GM19324 (cell line): ENCODE results near the gene DEGS1.

Experiments used
- ATAC-seq: cut with Tn5 transposase; IDR thresholded peaks from one replicate; pipeline ENCODE4 v1.9.1; 2021; ENCODE audit warnings: mild to moderate bottlenecking, moderate library complexity; ENCODE audit not compliant: unreplicated experiment, low FRiP score

DEGS1 gene

DNA sequence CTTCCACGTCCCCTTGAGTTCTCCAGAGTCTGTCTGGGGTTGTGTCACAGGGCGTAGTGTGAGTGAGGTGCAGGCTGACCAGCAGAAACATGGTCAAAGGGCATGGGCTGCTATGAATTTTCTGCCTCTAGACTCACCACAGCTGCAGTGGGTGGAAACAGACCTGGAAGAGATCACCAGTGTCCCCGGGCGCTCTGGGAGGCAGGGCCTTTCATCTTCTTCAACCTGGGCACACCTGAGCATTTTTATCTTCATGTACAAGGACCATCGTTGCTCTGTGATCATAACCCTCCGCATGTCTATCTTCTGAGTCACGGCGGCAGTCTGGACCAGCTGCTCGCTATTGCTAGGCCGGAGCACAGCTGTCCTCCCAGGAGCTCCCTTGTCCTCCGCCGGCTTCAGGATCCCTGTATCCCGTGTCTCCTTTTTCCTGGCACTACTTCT, 29.6 kb downstream of the DEGS1 start:
- ATAC-seq: no peak

DNA sequence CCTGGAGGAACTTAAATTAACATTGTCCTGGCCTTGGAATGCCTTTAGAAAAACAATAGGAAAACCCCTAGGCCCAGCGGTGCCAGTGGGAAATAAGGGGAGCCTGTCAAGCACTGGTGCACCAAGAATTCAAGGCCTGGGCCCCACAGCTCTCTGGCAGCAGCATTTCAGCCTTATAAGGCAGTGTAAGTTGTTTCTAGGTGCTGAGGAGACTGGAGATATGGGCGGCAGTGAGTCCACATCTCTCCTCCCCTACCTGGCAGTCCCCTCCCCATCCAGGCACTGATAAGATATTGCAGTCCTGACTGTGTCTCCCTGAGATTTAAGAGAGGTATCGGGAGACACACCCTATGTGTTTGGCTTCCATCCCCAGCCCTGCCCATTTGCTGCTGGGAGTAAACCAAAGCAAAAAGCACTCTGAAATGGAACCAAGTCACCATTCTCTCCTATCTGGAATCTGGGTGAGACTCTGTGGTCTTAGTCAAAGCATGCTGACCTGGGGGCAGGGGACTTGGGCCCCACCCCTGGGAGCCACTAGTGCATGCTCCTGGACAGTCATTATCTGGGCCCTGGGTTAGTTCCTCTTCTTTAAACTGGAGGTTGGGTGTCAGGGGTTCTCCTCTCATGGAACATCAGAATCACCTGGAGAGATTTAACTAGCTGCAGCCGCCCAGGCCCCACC, 30.5 kb downstream of the DEGS1 start:
- ATAC-seq: no peak

DNA sequence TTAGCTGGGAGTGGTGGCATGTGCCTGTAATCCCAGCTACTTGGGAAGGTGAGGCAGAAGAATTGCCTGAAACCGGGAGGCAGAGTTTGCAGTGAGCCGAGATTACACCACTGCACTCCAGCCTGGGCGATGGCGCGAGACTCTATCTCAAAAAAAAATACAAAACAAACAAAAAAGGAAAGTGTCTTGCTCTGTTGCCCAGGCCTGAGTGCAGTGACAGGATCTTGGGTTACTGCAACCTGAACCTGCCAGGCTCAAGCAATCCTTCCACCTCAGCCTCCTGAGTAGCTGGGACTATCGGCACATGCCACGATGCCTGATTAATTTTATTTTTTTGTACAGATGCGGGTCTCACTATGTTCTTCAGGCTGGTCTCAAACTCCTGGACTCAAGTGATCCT, 33.3 kb downstream of the DEGS1 start:
- no peak for ATAC-seq

DNA sequence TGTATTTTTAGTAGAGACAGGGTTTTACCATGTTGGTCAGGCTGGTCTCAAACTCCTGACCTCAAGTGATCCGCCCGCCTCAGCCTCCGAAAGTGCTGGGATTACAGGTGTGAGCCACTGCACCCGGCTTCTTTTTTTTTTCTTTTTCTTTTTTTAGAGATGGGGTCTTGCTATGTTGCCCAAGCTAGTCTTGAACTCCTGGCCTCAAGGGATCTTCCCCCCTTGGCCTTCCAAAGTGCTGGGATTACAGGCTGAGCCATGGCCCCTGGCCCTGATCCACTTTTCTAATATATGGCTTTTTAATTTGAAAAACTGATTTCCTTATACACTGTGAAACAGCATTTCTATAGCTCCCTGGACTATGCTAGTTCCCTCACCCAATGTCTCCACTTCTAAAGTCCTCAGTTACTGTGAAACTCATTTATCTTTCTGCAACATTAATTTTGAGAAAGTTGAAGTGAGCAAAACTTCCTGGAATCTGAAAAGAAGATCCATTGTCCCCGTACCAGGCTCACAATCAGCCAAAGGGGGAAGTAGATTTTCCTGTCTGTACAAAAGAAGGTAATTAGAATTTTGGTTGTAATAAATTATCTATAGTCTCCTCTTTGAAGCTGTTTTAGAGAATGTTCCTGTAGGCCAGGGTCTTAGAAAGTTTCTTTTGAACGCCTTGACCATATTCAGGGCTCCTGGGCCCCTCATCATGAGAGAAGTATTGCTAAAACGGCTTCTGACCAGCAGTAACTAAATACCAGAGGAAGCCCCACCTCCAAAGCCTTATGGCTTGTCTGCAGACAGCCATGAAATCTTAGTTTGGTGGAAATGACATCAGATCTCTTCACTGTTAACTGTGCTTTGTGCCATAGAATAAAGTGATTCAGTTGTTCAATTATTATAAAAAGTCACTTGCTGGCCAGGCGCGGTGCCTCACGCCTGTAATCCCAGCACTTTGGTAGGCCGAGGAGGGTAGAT, 34.9 kb downstream of the DEGS1 start:
- no peak for ATAC-seq

DNA sequence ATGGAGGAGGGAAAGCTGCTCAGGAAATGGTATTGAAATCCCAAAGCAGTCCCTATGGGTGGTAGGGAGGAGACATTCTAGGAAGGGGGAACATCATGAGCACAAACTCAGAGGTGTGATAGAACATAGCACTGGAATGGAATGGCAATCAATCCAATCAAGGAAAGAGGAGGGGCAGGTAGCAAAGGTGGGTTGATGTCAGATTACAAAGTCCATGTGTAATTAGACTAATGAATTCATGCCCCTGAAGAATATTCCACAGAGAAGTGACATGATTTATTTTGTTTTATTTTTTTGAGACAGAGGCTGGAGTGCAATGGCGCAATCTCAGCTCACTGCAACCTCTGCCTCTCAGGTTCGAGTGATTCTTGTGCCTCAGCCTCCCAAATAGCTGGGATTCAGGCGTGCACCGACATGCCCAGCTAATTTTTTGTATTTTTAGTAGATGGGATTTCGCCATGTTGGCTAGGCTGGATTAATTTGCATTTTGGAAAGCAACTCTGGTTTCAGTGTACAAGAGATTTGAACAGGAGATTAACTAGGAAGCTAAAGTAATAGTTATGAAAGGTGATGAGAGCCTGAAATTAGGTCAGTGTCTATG, 36.1 kb downstream of the DEGS1 start:
- ATAC-seq: no peak

DNA sequence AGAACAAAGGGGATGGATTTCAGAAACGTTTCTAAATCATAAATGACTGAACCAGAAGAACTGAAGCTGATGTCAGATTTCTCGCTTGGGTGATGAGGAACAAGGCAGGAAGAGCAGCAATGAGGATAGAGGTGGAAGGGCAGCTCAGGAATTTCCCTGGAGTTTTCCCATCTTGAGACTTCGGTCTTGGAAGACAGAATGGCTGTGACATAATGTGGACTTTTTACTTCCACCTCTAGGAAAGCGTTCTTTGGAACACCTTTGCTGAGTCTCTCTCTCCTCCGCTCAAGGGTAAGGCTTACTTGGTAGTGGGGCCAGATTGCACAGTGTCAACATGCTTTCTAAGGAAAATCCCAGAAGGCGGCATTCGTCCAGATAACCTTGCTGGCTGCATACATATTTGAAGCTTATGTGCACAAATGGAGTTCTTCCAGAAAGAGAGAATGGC, 36.6 kb downstream of the DEGS1 start:
- no peak for ATAC-seq

DNA sequence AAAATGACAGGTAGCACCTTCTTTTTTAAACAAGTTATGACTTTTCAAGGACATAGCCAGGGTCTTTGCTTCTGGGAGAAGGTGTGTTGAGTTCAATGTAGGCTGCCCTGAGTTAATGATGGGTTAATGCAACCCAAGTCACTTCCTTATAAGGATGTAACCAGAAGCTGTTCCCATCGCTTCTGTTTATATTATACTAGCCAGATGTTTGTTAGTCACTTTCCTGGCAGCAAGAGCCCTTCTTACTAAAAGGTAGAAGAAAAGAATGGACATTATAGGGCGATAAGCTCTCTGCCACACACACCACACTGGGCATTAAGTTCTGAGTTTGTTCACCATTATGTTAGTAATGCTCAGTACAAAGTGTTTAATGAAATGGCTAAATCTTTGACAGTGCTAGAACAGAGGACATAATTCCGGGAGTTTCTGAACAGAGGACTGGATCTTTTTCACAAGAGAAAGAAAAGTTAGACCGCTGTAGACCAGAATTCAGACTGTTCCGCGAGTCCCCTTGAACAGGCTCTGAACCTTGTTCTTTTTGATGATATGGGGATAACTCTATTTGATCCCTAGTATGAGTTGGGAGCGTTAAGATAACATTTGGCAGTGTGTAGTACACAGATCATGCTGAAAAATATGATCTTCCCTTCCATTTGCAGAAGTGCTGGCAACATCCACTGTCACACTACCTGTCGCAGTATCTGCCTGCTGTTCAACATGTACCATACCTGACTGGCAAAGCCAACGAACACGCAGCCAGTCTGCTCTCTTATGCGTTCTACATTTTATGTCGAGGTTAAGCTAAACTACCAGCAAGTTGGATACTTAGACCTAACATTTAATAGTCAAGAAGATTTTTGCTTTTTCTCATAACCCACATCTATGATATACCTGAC, 41.0 kb downstream of the DEGS1 start:
- ATAC-seq: no peak

DNA sequence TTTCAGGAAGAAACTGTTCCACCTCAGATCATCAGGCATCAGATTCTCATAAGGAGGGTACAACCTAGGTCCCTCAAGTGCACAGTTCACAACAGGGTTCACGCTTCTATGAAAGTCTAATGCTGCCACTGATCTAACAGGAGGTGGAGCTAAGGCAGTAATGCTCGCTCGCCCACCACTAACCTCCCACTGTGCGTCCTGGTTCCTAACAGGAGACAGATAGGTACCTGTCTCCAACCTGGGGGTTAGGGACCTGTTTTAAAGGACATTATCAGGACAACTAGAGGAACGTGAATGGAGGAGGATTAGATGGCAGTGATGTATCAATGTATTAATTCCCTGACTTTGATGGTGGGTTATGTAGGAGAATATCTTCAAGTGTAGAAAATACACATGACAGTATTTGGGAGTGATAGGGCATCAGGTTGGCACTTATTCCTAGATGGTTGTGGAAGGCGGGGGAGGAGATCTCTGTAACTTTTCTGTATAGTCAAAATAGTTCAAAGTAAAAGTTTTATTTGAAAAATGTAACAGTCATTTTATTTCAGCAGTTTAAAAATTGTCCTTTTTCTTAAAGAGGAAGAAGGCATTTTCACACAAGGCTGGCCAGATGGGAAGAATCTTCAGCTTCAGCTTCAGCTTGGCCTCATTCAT, 43.9 kb downstream of the DEGS1 start:
- no peak for ATAC-seq

DNA sequence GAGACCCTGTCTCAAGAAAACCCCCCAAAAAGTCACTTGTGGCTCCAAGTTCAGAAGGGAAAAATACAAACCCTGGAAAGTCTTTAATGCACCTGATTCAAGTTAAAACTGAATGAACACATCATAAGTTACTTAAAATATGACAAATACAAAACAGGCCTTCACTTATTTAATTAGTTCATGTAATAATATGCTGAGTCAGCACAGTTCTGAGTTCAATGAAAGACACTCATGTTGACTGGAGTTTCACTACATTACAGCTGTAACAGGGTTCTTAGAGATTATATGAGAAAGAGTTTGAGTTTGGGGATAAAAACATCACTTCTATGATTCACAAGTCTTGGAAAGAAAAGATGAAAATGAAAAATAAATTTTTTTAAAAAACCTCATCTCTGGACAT, 51.0 kb downstream of the DEGS1 start:
- no peak for ATAC-seq

DNA sequence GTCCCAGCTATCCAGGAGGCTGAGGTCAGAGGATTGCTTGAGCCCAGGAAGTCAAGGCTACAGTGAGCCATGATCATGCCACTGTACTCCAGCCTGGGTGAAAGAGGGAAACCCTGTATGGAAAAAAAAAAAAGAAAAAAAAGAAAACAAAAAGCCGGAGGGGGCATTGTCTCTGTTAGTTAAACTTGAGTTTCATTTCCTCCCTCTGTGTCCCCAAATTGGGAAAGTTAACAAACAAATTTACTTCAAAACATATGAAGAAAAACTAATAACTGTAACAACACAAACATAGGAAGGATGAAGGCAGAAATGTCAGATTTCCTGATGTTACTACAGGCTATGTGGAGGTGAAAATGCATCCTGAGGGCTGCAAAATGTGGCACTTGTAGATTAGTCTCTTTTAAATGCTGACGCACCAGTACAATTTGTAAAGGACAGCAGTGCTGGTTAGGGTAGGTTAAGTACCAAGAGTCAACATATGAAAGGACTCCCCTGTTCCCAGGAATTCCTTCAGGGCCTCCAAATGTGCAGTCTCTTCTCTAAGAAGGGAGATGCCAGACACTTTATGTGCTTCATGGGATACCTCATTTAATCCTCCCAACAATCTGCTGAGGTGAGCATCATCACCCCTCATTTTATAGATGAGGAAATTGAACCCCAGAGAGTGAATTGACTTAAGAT, 52.9 kb downstream of the DEGS1 start:
- ATAC-seq: no peak

DNA sequence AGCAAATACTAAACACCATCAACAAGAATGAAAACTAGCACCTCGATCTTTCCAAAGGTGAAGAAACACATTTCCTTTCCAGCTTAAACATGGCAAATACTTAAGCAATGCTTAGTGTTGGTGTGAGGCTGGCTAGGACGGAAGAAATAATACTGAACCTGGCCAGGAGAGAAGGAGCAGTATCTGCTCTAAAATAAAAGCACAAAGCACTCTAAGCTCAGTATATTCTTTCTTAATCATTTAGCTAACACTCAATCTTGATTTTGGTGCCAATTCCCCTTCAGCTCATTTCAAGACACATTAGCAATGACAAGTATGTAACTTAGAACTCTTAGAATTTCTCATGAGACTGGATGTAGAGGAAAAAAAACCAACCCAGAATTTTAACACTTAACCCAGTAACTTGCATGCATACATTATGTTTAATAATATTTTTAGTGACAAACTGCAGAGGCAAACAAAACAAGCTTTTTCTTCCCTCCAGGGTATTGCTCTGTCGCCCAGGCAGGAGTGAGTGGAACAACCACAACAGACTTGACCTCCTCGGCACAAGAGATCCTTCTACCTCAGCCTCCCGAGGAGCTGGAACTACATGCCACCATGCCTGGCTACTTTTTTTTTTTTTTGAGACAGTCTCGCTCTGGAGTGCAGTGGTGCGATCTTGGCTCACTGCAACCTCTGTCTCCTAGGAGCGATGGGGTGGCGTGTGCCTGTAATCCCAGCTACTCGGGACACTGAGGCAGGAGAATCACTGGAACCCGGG, 54.3 kb downstream of the DEGS1 start:
- ATAC-seq: no peak

DNA sequence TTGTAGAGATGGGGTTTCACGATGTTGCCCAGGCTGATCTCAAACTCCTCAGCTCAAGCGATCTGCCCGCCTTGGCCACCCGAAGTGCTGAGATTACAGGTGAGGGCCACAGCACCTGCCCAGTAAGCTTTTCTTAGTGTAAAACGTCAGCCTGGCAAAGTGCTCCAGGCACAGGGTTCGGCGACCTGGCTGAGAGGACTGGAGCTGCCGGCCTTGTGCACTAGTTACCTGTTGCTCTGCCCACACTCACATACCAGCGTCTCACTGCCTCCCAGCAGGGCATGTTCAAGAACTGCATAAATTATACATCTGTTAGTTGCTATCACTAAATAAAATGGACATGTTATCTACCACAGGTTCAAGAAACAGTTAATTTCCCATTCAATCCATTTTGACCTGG, 55.2 kb downstream of the DEGS1 start:
- ATAC-seq: no peak

DNA sequence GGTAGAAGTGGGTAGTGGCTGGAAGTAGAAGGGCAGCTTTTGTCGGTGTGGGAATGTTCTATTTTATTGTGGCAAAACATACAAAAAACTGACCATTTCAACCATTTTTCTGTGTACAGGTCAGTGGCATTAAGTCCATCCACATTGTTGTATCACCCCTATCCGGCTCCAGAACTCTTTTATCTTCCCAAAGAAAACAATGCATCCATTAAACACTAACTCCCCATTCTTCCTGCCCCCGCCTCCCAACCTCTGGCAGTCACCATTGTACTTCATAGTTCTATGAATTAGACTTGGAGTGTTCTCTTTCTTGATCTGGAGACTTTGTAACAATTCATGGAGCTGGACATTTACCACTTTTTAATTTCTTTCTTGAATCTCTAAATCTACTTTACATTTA, 55.7 kb downstream of the DEGS1 start:
- ATAC-seq: no peak
